Stimulated activated naive CD4-positive, alpha-beta T cell (primary cell): Measurements from ENCODE around the gene LAMB1.
"Not testable (repeated sequence)": the region's sequence is repeated elsewhere in the genome, so short reads cannot be mapped to it uniquely, and the experiment has no call there.

Source experiments
- DNase-seq, 6 experiments: peaks; one replicate each; lab custom pipeline; 2025; lab: John Stamatoyannopoulos, UW

Gene LAMB1

GRCh38 chr7:107971613-107972012 is 31.3 kb downstream of the LAMB1 start:
- DNase-seq, result no peak

- no peak for DNase-seq
Observed at GRCh38 chr7:107971100-107971499, 31.9 kb downstream of the LAMB1 start.

- no peak for DNase-seq
Observed at GRCh38 chr7:107969856-107970255, 33.1 kb downstream of the LAMB1 start.

- DNase-seq, result no peak
Observed at GRCh38 chr7:107968449-107968848, 34.5 kb downstream of the LAMB1 start.

GRCh38 chr7:107967420-107967819 is 35.5 kb downstream of the LAMB1 start:
- DNase-seq, result no peak

GRCh38 chr7:107966711-107967110 is 36.2 kb downstream of the LAMB1 start:
- DNase-seq, result no peak

- no peak for DNase-seq
Observed at GRCh38 chr7:107964510-107964909, 38.5 kb downstream of the LAMB1 start.

GRCh38 chr7:107962817-107963216 is 40.1 kb downstream of the LAMB1 start:
- no peak for DNase-seq

- DNase-seq, result no peak
Observed at GRCh38 chr7:107961405-107961804, 41.6 kb downstream of the LAMB1 start.

- no peak for DNase-seq
Observed at GRCh38 chr7:107960272-107960671, 42.7 kb downstream of the LAMB1 start.

GRCh38 chr7:107959527-107959898 is 43.4 kb downstream of the LAMB1 start:
- no peak for DNase-seq

GRCh38 chr7:107958764-107959526 is 44.0 kb downstream of the LAMB1 start:
- no peak for DNase-seq

GRCh38 chr7:107957436-107957835 is 45.5 kb downstream of the LAMB1 start:
- no peak for DNase-seq

GRCh38 chr7:107956950-107957349 is 46.0 kb downstream of the LAMB1 start:
- not testable (repeated sequence) for DNase-seq

GRCh38 chr7:107955394-107955793 is 47.6 kb downstream of the LAMB1 start:
- no peak for DNase-seq

- DNase-seq, result no peak
Observed at GRCh38 chr7:107953924-107954303, 49.0 kb downstream of the LAMB1 start.

GRCh38 chr7:107953265-107953923 is 49.6 kb downstream of the LAMB1 start:
- no peak for DNase-seq

GRCh38 chr7:107951896-107952295 is 51.1 kb downstream of the LAMB1 start:
- DNase-seq, result no peak

GRCh38 chr7:107951172-107951787 is 51.7 kb downstream of the LAMB1 start:
- no peak for DNase-seq

GRCh38 chr7:107949443-107949935 is 53.5 kb downstream of the LAMB1 start:
- no peak for DNase-seq

GRCh38 chr7:107948645-107949442 is 54.1 kb downstream of the LAMB1 start:
- DNase-seq, result no peak

GRCh38 chr7:107946881-107947280 is 56.1 kb downstream of the LAMB1 start:
- DNase-seq, result no peak
